LNCAP (cell line): Measurements from ENCODE around the gene GSTM5.

Source experiments
- CTCF ChIP-seq: fragments of 450-650 bp; IDR thresholded peaks from 2 replicates; pipeline ENCODE4 v1.5.1; 2017; ENCODE audit warnings: mild to moderate bottlenecking

The GSTM5 gene

GRCh38 chr1:109687641-109688499, 24.2 kb upstream of the GSTM5 start, which contains the start of gene GSTM1:
Gene GSTM1, plus strand, starts transcription at chr1:109687817. Its CDS starts 57 bp downstream, at chr1:109687874.
- TF ChIP-seq CTCF: no peak

GRCh38 chr1:109689844-109690405, 22.1 kb upstream of the GSTM5 start:
- no peak for TF ChIP-seq CTCF

GRCh38 chr1:109691759-109692158, 20.3 kb upstream of the GSTM5 start:
- TF ChIP-seq CTCF: no peak

- no peak for TF ChIP-seq CTCF
Measured at GRCh38 chr1:109697066-109697465, 15.0 kb upstream of the GSTM5 start.

GRCh38 chr1:109704173-109704572, 7.9 kb upstream of the GSTM5 start:
- TF ChIP-seq CTCF: no peak

GRCh38 chr1:109705411-109705810, 6.6 kb upstream of the GSTM5 start:
- TF ChIP-seq CTCF: no peak

GRCh38 chr1:109712321-109712864, 342 bp downstream of the GSTM5 start:
- TF ChIP-seq CTCF: no peak
